Keratinocyte (primary cell): Measurements from ENCODE around the gene FBXO15. TPM values are rescaled to one million over a fixed set of nuclear protein-coding genes. Genes with fewer than 3 reads are reported as not detected.

Experiments
- DNase-seq: peaks from one replicate; pipeline ENCODE4 v3.0.0-alpha.2; 2011; ENCODE audit warnings: low read depth, missing footprints, low spot score
- FAIRE-seq: peaks from 2 replicates; lab custom pipeline; 2011; peaks lifted over from hg19 to GRCh38; lab: Jason Lieb, UNC
- H2AFZ ChIP-seq: 2 replicates; pipeline ENCODE4 v1.6.0; 2012; ENCODE audit warnings: low read length, control low read depth, inconsistent platforms; ENCODE audit not compliant: control insufficient read depth
- H3K27ac ChIP-seq: 2 replicates; pipeline ENCODE4 v1.5.1; 2011; ENCODE audit warnings: low read length; ENCODE audit not compliant: control insufficient read depth, insufficient read depth
- H3K27me3 ChIP-seq: 3 replicates; pipeline ENCODE4 v1.6.0; 2011; ENCODE audit warnings: low read length; ENCODE audit not compliant: control insufficient read depth, insufficient read depth; ENCODE audit errors: extremely low read depth
- H3K36me3 ChIP-seq, 2 experiments: 2 replicates in 1 of 2; 3 replicates in 1 of 2; pipeline ENCODE4 v1.5.1; 2011; ENCODE audit warnings: low read length in 2 of 2, mild to moderate bottlenecking in 1 of 2; ENCODE audit not compliant: control insufficient read depth in 2 of 2, insufficient read depth in 2 of 2; ENCODE audit errors: extremely low read depth in 1 of 2
- H3K4me1 ChIP-seq: 3 replicates; pipeline ENCODE4 v1.5.1; 2011; ENCODE audit warnings: low read length; ENCODE audit not compliant: control insufficient read depth, insufficient read depth; ENCODE audit errors: extremely low read depth
- H3K4me2 ChIP-seq: 3 replicates; pipeline ENCODE4 v1.6.0; 2011; ENCODE audit warnings: low read depth, low read length; ENCODE audit not compliant: control insufficient read depth, insufficient read depth; ENCODE audit errors: extremely low read depth
- H3K4me3 ChIP-seq, 3 experiments: fragments of 200-600 bp in 1 of 3; sonication (generic) in 1 of 3; 2 replicates in 2 of 3; 3 replicates in 1 of 3; pipeline ENCODE4 v1.5.1; 2011 to 2016; ENCODE audit warnings: low read length in 3 of 3, mild to moderate bottlenecking in 3 of 3, control low read depth in 2 of 3, inconsistent platforms in 1 of 3, low read depth in 1 of 3, mixed read lengths in 1 of 3, mixed run types in 1 of 3, moderate library complexity in 1 of 3; ENCODE audit not compliant: control insufficient read depth in 2 of 3, insufficient read depth in 2 of 3; ENCODE audit errors: extremely low read depth in 1 of 3
- H3K79me2 ChIP-seq: 2 replicates; pipeline ENCODE4 v1.6.0; 2012; ENCODE audit warnings: low read length; ENCODE audit not compliant: control insufficient read depth, insufficient read depth
- H3K9ac ChIP-seq: 3 replicates; pipeline ENCODE4 v1.6.0; 2011; ENCODE audit warnings: low read length; ENCODE audit not compliant: control insufficient read depth, insufficient read depth; ENCODE audit errors: extremely low read depth
- H3K9me1 ChIP-seq: 3 replicates; pipeline ENCODE4 v1.6.0; 2011; ENCODE audit warnings: low read length; ENCODE audit not compliant: control insufficient read depth, insufficient read depth; ENCODE audit errors: extremely low read depth
- H3K9me3 ChIP-seq: 2 replicates; pipeline ENCODE4 v1.5.1; 2012; ENCODE audit warnings: low read depth, low read length; ENCODE audit not compliant: control insufficient read depth
- H4K20me1 ChIP-seq: 3 replicates; pipeline ENCODE4 v1.6.0; 2011; ENCODE audit warnings: low read length; ENCODE audit not compliant: control insufficient read depth, insufficient read depth; ENCODE audit errors: extremely low read depth
- EZH2 ChIP-seq: IDR thresholded peaks from one replicate; pipeline ENCODE4 v1.6.1; 2012; ENCODE audit warnings: inconsistent platforms, mild to moderate bottlenecking, low read length, moderate library complexity
- dilution Hi-C: fragments of 300-500 bp; cut with MboI; formaldehyde crosslinking; loops from one replicate; pipeline ENCODE4 v1.7.0; 2020; ENCODE audit warnings: low sequenced_read_pairs; ENCODE audit not compliant: extremely low pct_ligation_motif_present
- polyA plus RNA-seq, 5 experiments: library from polyadenylated mRNA; depleted of rRNA in 3 of 5; stranded (reverse) in 3 of 5; stranded (forward) in 1 of 5; unstranded in 1 of 5; fragments of >200 nt; gene quantifications; 1 replicate in 1 of 5; 2 replicates in 3 of 5; 3 replicates in 1 of 5; pipeline versions ENCODE4 v1.2.1 to v1.2.3, GENCODE V29; 2011 to 2012; ENCODE audit warnings: missing spikeins in 2 of 5, low read depth in 1 of 5, low replicate concordance in 1 of 5
- TF ChIP-seq, protein P1 (sequence below), 3 experiments: IDR thresholded peaks in 1 of 3; conservative IDR thresholded peaks in 1 of 3; optimal IDR thresholded peaks in 1 of 3; 2 replicates in 2 of 3; 3 replicates in 1 of 3; pipeline versions ENCODE3 to v1.5.1; 2011; ENCODE audit warnings: low read length in 3 of 3, mild to moderate bottlenecking in 3 of 3, moderate library complexity in 2 of 3, control low read depth in 1 of 3, inconsistent platforms in 1 of 3; ENCODE audit not compliant: insufficient read depth in 2 of 3; ENCODE audit errors: extremely low read depth in 1 of 3

FBXO15 gene
- polyA plus RNA-seq, 1 donor (not counting 4 experiments of a cell fraction or from before 2014, with no cell fraction given), result 0.26 TPM

DNA sequence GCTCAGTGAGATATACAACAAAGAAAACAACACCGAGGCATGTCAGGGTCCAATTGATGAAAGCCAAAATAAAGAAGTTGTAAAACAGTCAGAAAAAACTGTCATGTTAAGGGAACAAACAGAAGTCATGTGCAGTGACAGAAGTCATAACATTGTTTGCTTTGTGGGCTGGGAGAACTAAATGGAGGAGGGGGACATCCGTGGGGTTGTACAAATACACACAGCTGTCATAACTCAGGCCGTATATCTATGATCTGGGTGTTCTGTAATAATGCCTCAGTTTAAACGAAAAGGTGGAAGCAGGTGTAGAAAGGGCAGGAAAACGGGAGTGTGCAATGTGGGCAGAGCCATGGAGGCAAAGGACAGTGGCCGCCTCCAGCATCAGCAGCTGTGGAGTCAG, 28.0 kb upstream of the FBXO15 start:
- FAIRE-seq, result no peak
- Histone ChIP-seq H3K27me3 (no peaks in the 10 kb centered on the region), H3K4me1 (no peaks in the 10 kb centered on the region), H3K9ac (no peak overlapping the region), H3K36me3 (no peaks in the 10 kb centered on the region), H3K27ac (no peak overlapping the region), H2AFZ (no peak overlapping the region), H3K9me1 (no peaks in the 10 kb centered on the region), H4K20me1 (no peaks in the 10 kb centered on the region), H3K79me2 (no peaks in the 10 kb centered on the region), H3K9me3 (no peaks in the 10 kb centered on the region), H3K4me3 (no peak overlapping the region), H3K4me2 (no peak overlapping the region)
- TF ChIP-seq, protein P1, sequence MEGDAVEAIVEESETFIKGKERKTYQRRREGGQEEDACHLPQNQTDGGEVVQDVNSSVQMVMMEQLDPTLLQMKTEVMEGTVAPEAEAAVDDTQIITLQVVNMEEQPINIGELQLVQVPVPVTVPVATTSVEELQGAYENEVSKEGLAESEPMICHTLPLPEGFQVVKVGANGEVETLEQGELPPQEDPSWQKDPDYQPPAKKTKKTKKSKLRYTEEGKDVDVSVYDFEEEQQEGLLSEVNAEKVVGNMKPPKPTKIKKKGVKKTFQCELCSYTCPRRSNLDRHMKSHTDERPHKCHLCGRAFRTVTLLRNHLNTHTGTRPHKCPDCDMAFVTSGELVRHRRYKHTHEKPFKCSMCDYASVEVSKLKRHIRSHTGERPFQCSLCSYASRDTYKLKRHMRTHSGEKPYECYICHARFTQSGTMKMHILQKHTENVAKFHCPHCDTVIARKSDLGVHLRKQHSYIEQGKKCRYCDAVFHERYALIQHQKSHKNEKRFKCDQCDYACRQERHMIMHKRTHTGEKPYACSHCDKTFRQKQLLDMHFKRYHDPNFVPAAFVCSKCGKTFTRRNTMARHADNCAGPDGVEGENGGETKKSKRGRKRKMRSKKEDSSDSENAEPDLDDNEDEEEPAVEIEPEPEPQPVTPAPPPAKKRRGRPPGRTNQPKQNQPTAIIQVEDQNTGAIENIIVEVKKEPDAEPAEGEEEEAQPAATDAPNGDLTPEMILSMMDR (optimal IDR thresholded peaks at IDR 0.05 in 1 of 3, IDR thresholded peaks at IDR 0.05 in 1 of 3, conservative IDR thresholded peaks at IDR 0.05 in 1 of 3; ENCODE audit: extremely low read depth in 1 of 3, insufficient read depth in 2 of 3, low read length in 3 of 3), result no peak
- TF ChIP-seq EZH2, result no peak
- dilution Hi-C loops, result no loop called here
- DNase-seq, result no peak

DNA sequence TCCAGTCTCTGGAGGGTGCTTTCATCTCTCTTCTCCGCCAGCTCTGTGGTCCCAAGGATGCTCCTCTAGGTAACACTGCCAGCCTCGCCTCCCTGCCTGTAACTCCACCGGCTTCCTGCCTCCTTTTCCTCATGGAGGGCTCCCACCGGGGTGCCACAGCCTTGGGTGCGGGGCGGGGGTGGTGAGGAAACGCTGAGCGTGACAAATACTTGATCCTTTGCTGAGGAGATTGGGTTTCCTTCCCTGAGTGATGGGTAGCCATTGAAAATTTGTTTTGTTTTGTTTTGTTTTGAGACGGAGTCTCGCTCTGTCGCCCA, 25.8 kb upstream of the FBXO15 start:
- no peak for DNase-seq
- H3K27ac ChIP-seq, result no peak overlapping the region
- dilution Hi-C loops, result no loop called here

More for the DNA sequence above, 25.8 kb upstream of the FBXO15 start:
- Histone ChIP-seq H3K27me3 (no peaks in the 10 kb centered on the region), H3K4me2 (no peak overlapping the region), H3K9me3 (no peaks in the 10 kb centered on the region), H3K4me1 (no peaks in the 10 kb centered on the region), H3K4me3 (no peak overlapping the region), H4K20me1 (no peaks in the 10 kb centered on the region), H3K36me3 (no peaks in the 10 kb centered on the region), H3K9me1 (no peaks in the 10 kb centered on the region), H2AFZ (no peak overlapping the region), H3K9ac (no peak overlapping the region), H3K79me2 (no peaks in the 10 kb centered on the region)
- no peak for FAIRE-seq
- TF ChIP-seq, protein P1 (optimal IDR thresholded peaks at IDR 0.05 in 1 of 3, IDR thresholded peaks at IDR 0.05 in 1 of 3, conservative IDR thresholded peaks at IDR 0.05 in 1 of 3; ENCODE audit: extremely low read depth in 1 of 3, insufficient read depth in 2 of 3, low read length in 3 of 3), result no peak
- no peak for TF ChIP-seq EZH2
